Measurements from ENCODE around the gene SLC25A52.

- TF ChIP-seq, protein P1, sequence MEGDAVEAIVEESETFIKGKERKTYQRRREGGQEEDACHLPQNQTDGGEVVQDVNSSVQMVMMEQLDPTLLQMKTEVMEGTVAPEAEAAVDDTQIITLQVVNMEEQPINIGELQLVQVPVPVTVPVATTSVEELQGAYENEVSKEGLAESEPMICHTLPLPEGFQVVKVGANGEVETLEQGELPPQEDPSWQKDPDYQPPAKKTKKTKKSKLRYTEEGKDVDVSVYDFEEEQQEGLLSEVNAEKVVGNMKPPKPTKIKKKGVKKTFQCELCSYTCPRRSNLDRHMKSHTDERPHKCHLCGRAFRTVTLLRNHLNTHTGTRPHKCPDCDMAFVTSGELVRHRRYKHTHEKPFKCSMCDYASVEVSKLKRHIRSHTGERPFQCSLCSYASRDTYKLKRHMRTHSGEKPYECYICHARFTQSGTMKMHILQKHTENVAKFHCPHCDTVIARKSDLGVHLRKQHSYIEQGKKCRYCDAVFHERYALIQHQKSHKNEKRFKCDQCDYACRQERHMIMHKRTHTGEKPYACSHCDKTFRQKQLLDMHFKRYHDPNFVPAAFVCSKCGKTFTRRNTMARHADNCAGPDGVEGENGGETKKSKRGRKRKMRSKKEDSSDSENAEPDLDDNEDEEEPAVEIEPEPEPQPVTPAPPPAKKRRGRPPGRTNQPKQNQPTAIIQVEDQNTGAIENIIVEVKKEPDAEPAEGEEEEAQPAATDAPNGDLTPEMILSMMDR (IDR thresholded peaks at IDR 0.05; ENCODE audit: low read depth, low read length) = no peak
- no peak for TF ChIP-seq EZH2phosphoT487 (IDR thresholded peaks at IDR 0.05; ENCODE audit: low read depth)
Observed at GRCh38 chr18:31792580-31792911, 31.9 kb upstream of the SLC25A52 start.

Measured in OCI-LY3 (cell line).